Muscle layer of colon (tissue), 2 donors: Measurements from ENCODE around the gene SLC6A11.

Experiments
- H3K27ac ChIP-seq: one replicate; pipeline ENCODE4 v1.7.0; 2013; ENCODE audit warnings: low read depth, mild to moderate bottlenecking, low read length, moderate library complexity
- H3K27me3 ChIP-seq, 2 donors: one replicate each; pipeline ENCODE4 v1.7.0; 2013; ENCODE audit warnings: low read length in 2 of 2, mild to moderate bottlenecking in 2 of 2; ENCODE audit not compliant: insufficient read depth in 2 of 2, control insufficient read depth in 1 of 2
- H3K36me3 ChIP-seq: one replicate; pipeline ENCODE4 v1.7.0; 2013; ENCODE audit warnings: mild to moderate bottlenecking, low read length; ENCODE audit not compliant: insufficient read depth
- H3K4me1 ChIP-seq: one replicate; pipeline ENCODE4 v1.7.0; 2013; ENCODE audit warnings: mild to moderate bottlenecking, low read length; ENCODE audit not compliant: insufficient read depth
- H3K4me3 ChIP-seq, 2 donors: one replicate each; pipeline ENCODE4 v1.7.0; 2013; ENCODE audit warnings: low read length in 2 of 2, low read depth in 1 of 2, mild to moderate bottlenecking in 1 of 2, moderate library complexity in 1 of 2
- H3K9ac ChIP-seq: one replicate; pipeline ENCODE4 v1.7.0; 2013; ENCODE audit warnings: low read length
- H3K9me3 ChIP-seq: one replicate; pipeline ENCODE4 v1.7.0; 2013; ENCODE audit warnings: mild to moderate bottlenecking, low read length
- donor health status: abdominal sarcoma.
- donor health status: Adenocarcinoma of cecum.

SLC6A11 gene

GRCh38 chr3:10892622-10893021 lies 76.6 kb downstream of the SLC6A11 start:
- Histone ChIP-seq H3K27ac (no peak overlapping the region), H3K27me3 (no peaks in the 10 kb centered on the region), H3K36me3 (no peaks in the 10 kb centered on the region), H3K9ac (no peak overlapping the region), H3K9me3 (peaks cover 8% of the 10 kb centered on the region), H3K4me3 (no peak overlapping the region), H3K4me1 (no peaks in the 10 kb centered on the region)

- H3K36me3 ChIP-seq = no peaks in the 10 kb centered on the region
- H3K27me3 ChIP-seq = no peaks in the 10 kb centered on the region
- no peak overlapping the region for H3K27ac ChIP-seq
- no peaks in the 10 kb centered on the region for H3K9me3 ChIP-seq
- no peak overlapping the region for H3K9ac ChIP-seq
- no peak overlapping the region for H3K4me3 ChIP-seq
- no peaks in the 10 kb centered on the region for H3K4me1 ChIP-seq
Measured at GRCh38 chr3:10901296-10901945, 85.4 kb downstream of the SLC6A11 start.

- Histone ChIP-seq H3K27me3 (no peaks in the 10 kb centered on the region), H3K27ac (no peak overlapping the region), H3K4me1 (no peaks in the 10 kb centered on the region), H3K36me3 (no peaks in the 10 kb centered on the region), H3K4me3 (no peak overlapping the region), H3K9me3 (peaks cover 7% of the 10 kb centered on the region), H3K9ac (no peak overlapping the region)
Measured at GRCh38 chr3:10907262-10907661, 91.2 kb downstream of the SLC6A11 start.

GRCh38 chr3:10910367-10910766 lies 94.3 kb downstream of the SLC6A11 start:
- Histone ChIP-seq H3K4me3 (no peak overlapping the region), H3K27ac (no peak overlapping the region), H3K36me3 (no peaks in the 10 kb centered on the region), H3K4me1 (no peaks in the 10 kb centered on the region), H3K27me3 (no peaks in the 10 kb centered on the region), H3K9me3 (peaks cover 7% of the 10 kb centered on the region), H3K9ac (no peak overlapping the region)

- H3K9me3 ChIP-seq = peaks cover 7% of the 10 kb centered on the region
- H3K27me3 ChIP-seq = no peaks in the 10 kb centered on the region
- no peak overlapping the region for H3K9ac ChIP-seq
- no peak overlapping the region for H3K4me3 ChIP-seq
- no peaks in the 10 kb centered on the region for H3K36me3 ChIP-seq
- no peaks in the 10 kb centered on the region for H3K4me1 ChIP-seq
- H3K27ac ChIP-seq = no peak overlapping the region
Measured at GRCh38 chr3:10911350-10912002, 95.4 kb downstream of the SLC6A11 start.

- H3K36me3 ChIP-seq = no peaks in the 10 kb centered on the region
- no peak overlapping the region for H3K9ac ChIP-seq
- H3K27me3 ChIP-seq = no peaks in the 10 kb centered on the region
- no peak overlapping the region for H3K4me3 ChIP-seq
- H3K4me1 ChIP-seq = no peaks in the 10 kb centered on the region
- no peak overlapping the region for H3K27ac ChIP-seq
- no peaks in the 10 kb centered on the region for H3K9me3 ChIP-seq
Measured at GRCh38 chr3:10912786-10913185, 96.8 kb downstream of the SLC6A11 start.

GRCh38 chr3:10915376-10915775 lies 99.3 kb downstream of the SLC6A11 start:
- Histone ChIP-seq H3K9me3 (no peaks in the 10 kb centered on the region), H3K27ac (no peak overlapping the region), H3K27me3 (no peaks in the 10 kb centered on the region), H3K4me1 (no peaks in the 10 kb centered on the region), H3K36me3 (no peaks in the 10 kb centered on the region), H3K4me3 (no peak overlapping the region), H3K9ac (no peak overlapping the region)

- no peaks in the 10 kb centered on the region for H3K27me3 ChIP-seq
- no peak overlapping the region for H3K9ac ChIP-seq
- H3K27ac ChIP-seq = no peak overlapping the region
- no peak overlapping the region for H3K4me3 ChIP-seq
- H3K36me3 ChIP-seq = no peaks in the 10 kb centered on the region
- no peaks in the 10 kb centered on the region for H3K9me3 ChIP-seq
- no peaks in the 10 kb centered on the region for H3K4me1 ChIP-seq
Measured at GRCh38 chr3:10917176-10917575, 101.1 kb downstream of the SLC6A11 start.

GRCh38 chr3:10918011-10918410 lies 102.0 kb downstream of the SLC6A11 start:
- H3K9ac ChIP-seq = no peak overlapping the region
- H3K27me3 ChIP-seq = no peaks in the 10 kb centered on the region
- H3K9me3 ChIP-seq = no peaks in the 10 kb centered on the region
- no peak overlapping the region for H3K4me3 ChIP-seq
- no peaks in the 10 kb centered on the region for H3K4me1 ChIP-seq
- H3K27ac ChIP-seq = no peak overlapping the region
- H3K36me3 ChIP-seq = no peaks in the 10 kb centered on the region

- no peaks in the 10 kb centered on the region for H3K36me3 ChIP-seq
- no peaks in the 10 kb centered on the region for H3K4me1 ChIP-seq
- no peaks in the 10 kb centered on the region for H3K9me3 ChIP-seq
- H3K4me3 ChIP-seq = no peak overlapping the region
- H3K27me3 ChIP-seq = no peaks in the 10 kb centered on the region
- H3K27ac ChIP-seq = no peak overlapping the region
- no peak overlapping the region for H3K9ac ChIP-seq
Measured at GRCh38 chr3:10919636-10920035, 103.6 kb downstream of the SLC6A11 start.

GRCh38 chr3:10925436-10926255 lies 109.6 kb downstream of the SLC6A11 start:
- Histone ChIP-seq H3K4me1 (no peaks in the 10 kb centered on the region), H3K9ac (no peak overlapping the region), H3K9me3 (no peaks in the 10 kb centered on the region), H3K27me3 (no peaks in the 10 kb centered on the region), H3K27ac (no peak overlapping the region), H3K4me3 (no peak overlapping the region), H3K36me3 (no peaks in the 10 kb centered on the region)
